GM12878 (cell line): ENCODE data around the gene PCSK5. TPM values are rescaled to one million over a fixed set of nuclear protein-coding genes. Genes with fewer than 3 reads are reported as not detected.

Experiments used
- ATAC-seq: fragments of 200-7000 bp; cut with Tn5 transposase; 3 replicates; pipeline ENCODE4 v1.9.1; 2020; ENCODE audit warnings: mild to moderate bottlenecking, moderate library complexity
- BruUV-seq: library from RNA; stranded (reverse); fragments of 400-500 nt; replicated peaks from 2 replicates; lab custom pipeline; 2021; lab: Mats Ljungman, UMichigan
- CTCF ChIA-PET: fragments of 300-600 bp; sonication (Branson Sonifier 250); formaldehyde crosslinking; extraction: SDS; loops from one replicate; lab custom pipeline; 2021; ENCODE audit warnings: inconsistent platforms; lab: Yijun Ruan, JAX
- POLR2A ChIA-PET: fragments of 350-600 bp; formaldehyde crosslinking; extraction: SDS; loops from one replicate; lab custom pipeline; 2021; ENCODE audit warnings: inconsistent platforms; lab: Charles Lee
- RAD21 ChIA-PET: fragments of 300-600 bp; sonication (Branson Sonifier 250); formaldehyde crosslinking; loops from one replicate; lab custom pipeline; 2023; ENCODE audit warnings: antibody characterized with exemption; ENCODE audit not compliant: unreplicated experiment; lab: Charles Lee
- SMC1A ChIA-PET: fragments of 300-600 bp; sonication (Branson Sonifier 250); formaldehyde crosslinking; loops from one replicate; lab custom pipeline; 2023; ENCODE audit not compliant: unreplicated experiment, uncharacterized antibody; lab: Charles Lee
- DNase-seq: peaks from one replicate; pipeline ENCODE4 v3.0.0-alpha.2; 2011; ENCODE audit warnings: low read depth, low spot score
- FAIRE-seq: peaks from 3 replicates; lab custom pipeline; 2011; peaks lifted over from hg19 to GRCh38; lab: Jason Lieb, UNC
- H2AFZ ChIP-seq: 2 replicates; pipeline ENCODE4 v1.6.0; 2011; ENCODE audit warnings: low read depth, low read length, control low read depth; ENCODE audit not compliant: control insufficient read depth
- H3K27ac ChIP-seq: 2 replicates; pipeline ENCODE4 v1.5.1; 2011; ENCODE audit warnings: control low read depth; ENCODE audit not compliant: control insufficient read depth, insufficient read depth
- H3K27me3 ChIP-seq, 2 experiments: replicated peaks in 1 of 2; 2 replicates each; pipeline versions ENCODE4 v1.6.0 to v1.6.1; 2011; ENCODE audit warnings: low read length in 1 of 2; ENCODE audit not compliant: control insufficient read depth in 2 of 2, insufficient read depth in 2 of 2
- H3K36me3 ChIP-seq, 2 experiments: 2 replicates each; pipeline ENCODE4 v1.5.1; 2011; ENCODE audit warnings: low read length in 1 of 2; ENCODE audit not compliant: control insufficient read depth in 2 of 2, insufficient read depth in 2 of 2
- H3K4me1 ChIP-seq: 2 replicates; pipeline ENCODE4 v1.6.1; 2011; ENCODE audit warnings: mild to moderate bottlenecking, low read length, moderate library complexity, mixed read lengths; ENCODE audit not compliant: control insufficient read depth, insufficient read depth
- H3K4me2 ChIP-seq: 2 replicates; pipeline ENCODE4 v1.6.0; 2011; ENCODE audit warnings: control low read depth; ENCODE audit not compliant: control insufficient read depth, insufficient read depth
- H3K4me3 ChIP-seq: fragments of 200-600 bp; sonication (generic); 2 replicates; pipeline ENCODE4 v1.5.1; 2016
- H3K79me2 ChIP-seq: 2 replicates; pipeline ENCODE4 v1.6.0; 2011; ENCODE audit warnings: low read length; ENCODE audit not compliant: control insufficient read depth, insufficient read depth
- H3K9ac ChIP-seq: 2 replicates; pipeline ENCODE4 v1.8.0; 2011; ENCODE audit warnings: low read length, control low read depth, mixed read lengths; ENCODE audit not compliant: control insufficient read depth, insufficient read depth
- H3K9me3 ChIP-seq: replicated peaks from 3 replicates; pipeline ENCODE4 v1.5.1; 2011; ENCODE audit warnings: mild to moderate bottlenecking, low read length; ENCODE audit not compliant: control insufficient read depth, insufficient read depth
- H4K20me1 ChIP-seq: 2 replicates; pipeline ENCODE4 v1.6.0; 2011; ENCODE audit not compliant: control insufficient read depth, insufficient read depth
- EED ChIP-seq: sonication (generic); IDR thresholded peaks from 2 replicates; pipeline ENCODE4 v1.6.1; 2016; ENCODE audit warnings: antibody characterized with exemption, low read depth
- ESRRA ChIP-seq: IDR thresholded peaks from 2 replicates; pipeline ENCODE4 v1.6.1; 2012; ENCODE audit warnings: mild to moderate bottlenecking, low read length, improper control_type of control experiment
- FOXK2 ChIP-seq: fragments of 450-650 bp; IDR thresholded peaks from 2 replicates; pipeline ENCODE4 v1.6.1; 2017; ENCODE audit warnings: mild to moderate bottlenecking, moderate library complexity
- IKZF1 ChIP-seq: fragments of 450-650 bp; conservative IDR thresholded peaks from 2 replicates; pipeline ENCODE4 v1.6.1; 2017; ENCODE audit warnings: antibody characterized with exemption, mild to moderate bottlenecking
- MAX ChIP-seq: IDR thresholded peaks from 2 replicates; pipeline ENCODE4 v1.6.1; 2012; ENCODE audit warnings: low read depth, low read length, improper control_type of control experiment
- MEF2A ChIP-seq: IDR thresholded peaks from 2 replicates; pipeline ENCODE4 v1.6.1; 2011; ENCODE audit warnings: low read depth, mild to moderate bottlenecking, low read length, moderate library complexity; ENCODE audit not compliant: insufficient read depth
- MTA2 ChIP-seq: fragments of 450-650 bp; IDR thresholded peaks from 2 replicates; pipeline ENCODE4 v1.6.1; 2016; ENCODE audit warnings: low read depth, mild to moderate bottlenecking, moderate library complexity
- PRDM15 ChIP-seq: fragments of 450-650 bp; formaldehyde crosslinking; IDR thresholded peaks from 2 replicates; pipeline ENCODE4 v1.4.0; 2020; ENCODE audit warnings: mild to moderate bottlenecking, moderate library complexity
- RAD51 ChIP-seq: fragments of 450-650 bp; IDR thresholded peaks from 2 replicates; pipeline ENCODE4 v1.6.1; 2016; ENCODE audit warnings: moderate library complexity, mild to moderate bottlenecking, inconsistent platforms
- RELA ChIP-seq: fragments of 450-650 bp; IDR thresholded peaks from 2 replicates; pipeline ENCODE4 v1.8.0; 2014; ENCODE audit warnings: borderline replicate concordance; ENCODE audit not compliant: partially characterized antibody
- SMARCA5 ChIP-seq: fragments of 450-650 bp; IDR thresholded peaks from 2 replicates; pipeline ENCODE4 v1.6.1; 2017; ENCODE audit warnings: mild to moderate bottlenecking
- SREBF2 ChIP-seq: IDR thresholded peaks from 2 replicates; pipeline ENCODE4 v1.6.1; 2012; ENCODE audit warnings: mild to moderate bottlenecking, low read length
- USF1 ChIP-seq: IDR thresholded peaks from 2 replicates; pipeline ENCODE4 v1.6.1; 2011; ENCODE audit warnings: borderline replicate concordance, low read depth, mild to moderate bottlenecking, moderate library complexity, mixed read lengths, low read length; ENCODE audit not compliant: insufficient read depth; ENCODE audit errors: extremely low read length
- WGBS: methylation state at CpG from one replicate; pipeline ENCODE4 v1.1.6; 2016; ENCODE audit warnings: low lambda C conversion rate; ENCODE audit not compliant: insufficient replicate concordance, insufficient coverage; ENCODE audit errors: missing lambda C conversion rate; 5-methylcytosine and 5-hydroxymethylcytosine counted together
- in situ Hi-C: fragments of 300-500 bp; cut with MboI; formaldehyde crosslinking; loops from 9 replicates; pipeline ENCODE4 v1.14.3; 2018; ENCODE audit warnings: mixed read lengths
- intact Hi-C: fragments of 100-400 bp; cut with micrococcal nuclease; formaldehyde crosslinking; loops from one replicate; pipeline ENCODE4 v1.14.2; 2022; ENCODE audit not compliant: unreplicated experiment
- polyA plus RNA-seq, 11 experiments: library from polyadenylated mRNA; depleted of rRNA in 4 of 11; unstranded in 6 of 11; stranded (reverse) in 5 of 11; fragments of >200 nt; fragmentation: Nextera tagmentation in 4 of 11; fragmentation: Illumina TruSeq in 1 of 11; extraction: Ambion mirVana in 4 of 11; extraction: Trizol in 1 of 11; gene quantifications; 1 replicate in 1 of 11; 2 replicates in 10 of 11; pipeline versions ENCODE4 v1.2.1 to v1.2.3, GENCODE V29; 2011 to 2016; ENCODE audit warnings: inconsistent platforms in 2 of 11, missing spikeins in 2 of 11, low read depth in 1 of 11
- total RNA-seq, 4 experiments: library from RNA; depleted of rRNA in 3 of 4; stranded (reverse); fragments of >200 nt in 3 of 4; fragmentation: Illumina TruSeq in 1 of 4; extraction: Trizol in 1 of 4; gene quantifications; 2 replicates each; pipeline versions ENCODE4 v1.2.1 to v1.2.3, GENCODE V29; 2013 to 2021

PCSK5 gene
- total and polyA plus RNA-seq, 10 of the 15 experiments (the other 5 are each of a cell fraction or from before 2014, with no cell fraction given), result 0.01 to 0.13 (median 0.04) TPM; not detected in 3

GRCh38 chr9:76333388-76333787, 442.9 kb downstream of the PCSK5 start:
- no peaks in the 10 kb centered on the region for H3K4me1 ChIP-seq
- H3K9ac ChIP-seq, result no peak overlapping the region
- H3K4me3 ChIP-seq, result no peak overlapping the region
- ATAC-seq, result no peak
- H2AFZ ChIP-seq, result no peak overlapping the region
- ChIA-PET CTCF (no interaction called here), SMC1A (no interaction called here), RAD21 (no interaction called here), POLR2A (no interaction called here)
- H3K27ac ChIP-seq, result no peak overlapping the region
- 1% methylated on average over 3 of the region's 3 CpGs for WGBS
- H3K79me2 ChIP-seq, result no peaks in the 10 kb centered on the region
- H3K36me3 ChIP-seq, result no peaks in the 10 kb centered on the region
- no peaks in the 10 kb centered on the region for H3K9me3 ChIP-seq
- in situ Hi-C loops, result no loop called here
- FAIRE-seq, result no peak
- intact Hi-C loops, result no loop called here
- peaks cover 0 to 3% of the 10 kb centered on the region in 2 experiments; a peak in 1 of 4 replicates for H3K27me3 ChIP-seq
- no peak overlapping the region for H3K4me2 ChIP-seq
- TF ChIP-seq IKZF1, result no peak
- TF ChIP-seq ESRRA, result no peak
- TF ChIP-seq MTA2, result no peak
- no peak for TF ChIP-seq RELA
- TF ChIP-seq MEF2A, result no peak
- no peak for TF ChIP-seq SMARCA5
- TF ChIP-seq USF1, result no peak
- no peak for TF ChIP-seq PRDM15 (CRISPR knock-in tag)
- TF ChIP-seq RAD51, result no peak
- no peak for TF ChIP-seq FOXK2
- TF ChIP-seq EED, result no peak
- no peak for TF ChIP-seq SREBF2
- no peak for TF ChIP-seq MAX
- BruUV-seq, result no TSS peak
- H4K20me1 ChIP-seq, result no peaks in the 10 kb centered on the region
- DNase-seq, result no peak
